D721Med (cell line): ENCODE results near the gene HSBP1L1.
A peak's percentile ranks its signal among the peaks of the same experiment; 100 is the strongest.
"Not testable (repeated sequence)": the region's sequence is repeated elsewhere in the genome, so short reads cannot be mapped to it uniquely, and the experiment has no call there.

Experiments
- DNase-seq: peaks from one replicate; pipeline ENCODE4 v3.0.0; 2011; ENCODE audit warnings: low spot score; ENCODE audit not compliant: insufficient read length
- FAIRE-seq: peaks from 2 replicates; lab custom pipeline; 2011; peaks lifted over from hg19 to GRCh38; lab: Jason Lieb, UNC
- TF ChIP-seq, protein P1 (sequence below): IDR thresholded peaks from 2 replicates; pipeline ENCODE4 v1.5.1; 2012; ENCODE audit warnings: mild to moderate bottlenecking, control low read depth; ENCODE audit not compliant: insufficient read depth; ENCODE audit errors: missing control alignments

Gene HSBP1L1

DNA sequence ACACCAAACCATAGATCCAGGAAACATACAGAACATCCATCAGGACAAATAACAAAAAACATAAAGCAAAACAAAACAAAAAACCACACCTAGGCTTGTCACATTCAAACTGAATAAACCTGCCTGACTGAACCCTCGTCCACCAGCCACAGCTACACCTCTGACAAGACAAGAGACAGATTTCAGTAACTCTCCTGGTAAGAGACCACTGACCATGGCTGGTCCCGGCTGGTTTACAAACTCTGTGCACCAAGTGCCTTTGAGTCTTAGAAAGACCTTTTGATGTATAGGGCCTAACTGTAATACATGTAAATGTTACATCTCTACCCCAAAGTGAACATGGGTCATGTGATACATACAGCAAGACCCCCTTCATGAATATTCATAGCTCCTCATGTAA is 8.2 kb upstream of the HSBP1L1 start:
- no peak for DNase-seq
- peak; percentile 98 for FAIRE-seq
- TF ChIP-seq, protein P1, sequence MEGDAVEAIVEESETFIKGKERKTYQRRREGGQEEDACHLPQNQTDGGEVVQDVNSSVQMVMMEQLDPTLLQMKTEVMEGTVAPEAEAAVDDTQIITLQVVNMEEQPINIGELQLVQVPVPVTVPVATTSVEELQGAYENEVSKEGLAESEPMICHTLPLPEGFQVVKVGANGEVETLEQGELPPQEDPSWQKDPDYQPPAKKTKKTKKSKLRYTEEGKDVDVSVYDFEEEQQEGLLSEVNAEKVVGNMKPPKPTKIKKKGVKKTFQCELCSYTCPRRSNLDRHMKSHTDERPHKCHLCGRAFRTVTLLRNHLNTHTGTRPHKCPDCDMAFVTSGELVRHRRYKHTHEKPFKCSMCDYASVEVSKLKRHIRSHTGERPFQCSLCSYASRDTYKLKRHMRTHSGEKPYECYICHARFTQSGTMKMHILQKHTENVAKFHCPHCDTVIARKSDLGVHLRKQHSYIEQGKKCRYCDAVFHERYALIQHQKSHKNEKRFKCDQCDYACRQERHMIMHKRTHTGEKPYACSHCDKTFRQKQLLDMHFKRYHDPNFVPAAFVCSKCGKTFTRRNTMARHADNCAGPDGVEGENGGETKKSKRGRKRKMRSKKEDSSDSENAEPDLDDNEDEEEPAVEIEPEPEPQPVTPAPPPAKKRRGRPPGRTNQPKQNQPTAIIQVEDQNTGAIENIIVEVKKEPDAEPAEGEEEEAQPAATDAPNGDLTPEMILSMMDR = no peak

DNA sequence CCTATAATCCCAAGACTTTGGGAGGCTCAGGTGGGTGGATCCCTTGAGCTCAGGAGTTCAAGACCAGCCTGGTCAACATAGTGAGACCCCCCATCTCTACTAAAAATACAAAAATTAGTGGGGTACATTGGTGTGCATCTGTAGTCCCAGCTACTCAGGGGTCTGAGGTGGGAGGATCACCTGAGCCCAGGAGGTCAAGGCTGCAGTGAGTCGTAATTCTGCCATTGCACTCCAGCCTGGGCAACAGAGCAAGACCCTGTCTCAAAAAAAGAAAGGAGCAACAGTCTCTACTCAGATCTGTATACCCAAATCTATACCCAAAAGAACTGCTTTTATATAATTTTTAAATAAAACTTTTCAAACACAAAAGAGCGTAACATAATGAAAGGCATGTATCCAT is 5.5 kb upstream of the HSBP1L1 start:
- DNase-seq (no peak), FAIRE-seq (no peak)
- TF ChIP-seq, protein P1 = no peak

DNA sequence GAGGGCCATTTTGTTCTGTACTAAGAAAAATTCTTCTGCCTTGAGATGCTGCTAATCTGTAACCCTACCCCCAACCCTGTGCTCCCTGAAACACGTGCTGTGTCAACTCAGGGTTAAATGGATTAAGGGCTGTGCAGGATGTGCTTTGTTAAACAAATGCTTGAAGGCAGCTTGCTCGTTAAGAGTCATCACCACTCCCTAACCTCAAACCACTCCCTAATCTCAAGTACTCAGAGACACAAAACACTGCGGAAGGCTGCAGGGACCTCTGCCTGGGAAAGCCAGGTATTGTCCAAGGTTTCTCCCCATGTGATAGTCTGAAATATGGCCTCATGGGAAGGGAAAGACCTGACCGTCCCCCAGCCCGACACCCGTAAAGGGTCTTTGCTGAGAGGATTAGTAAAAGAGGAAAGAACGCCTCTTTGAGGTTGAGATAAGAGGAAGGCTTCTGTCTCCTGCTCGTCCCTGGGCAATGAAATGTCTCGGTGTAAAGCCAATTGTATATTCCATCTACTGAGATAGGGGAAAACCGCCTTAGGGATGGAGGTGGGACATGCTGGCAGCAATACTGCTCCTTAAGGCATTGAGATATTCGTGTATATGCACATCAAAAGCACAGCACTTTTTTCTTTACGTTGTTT is 4.2 kb upstream of the HSBP1L1 start:
- DNase-seq = not testable (repeated sequence)
- FAIRE-seq = peak; percentile 99

DNA sequence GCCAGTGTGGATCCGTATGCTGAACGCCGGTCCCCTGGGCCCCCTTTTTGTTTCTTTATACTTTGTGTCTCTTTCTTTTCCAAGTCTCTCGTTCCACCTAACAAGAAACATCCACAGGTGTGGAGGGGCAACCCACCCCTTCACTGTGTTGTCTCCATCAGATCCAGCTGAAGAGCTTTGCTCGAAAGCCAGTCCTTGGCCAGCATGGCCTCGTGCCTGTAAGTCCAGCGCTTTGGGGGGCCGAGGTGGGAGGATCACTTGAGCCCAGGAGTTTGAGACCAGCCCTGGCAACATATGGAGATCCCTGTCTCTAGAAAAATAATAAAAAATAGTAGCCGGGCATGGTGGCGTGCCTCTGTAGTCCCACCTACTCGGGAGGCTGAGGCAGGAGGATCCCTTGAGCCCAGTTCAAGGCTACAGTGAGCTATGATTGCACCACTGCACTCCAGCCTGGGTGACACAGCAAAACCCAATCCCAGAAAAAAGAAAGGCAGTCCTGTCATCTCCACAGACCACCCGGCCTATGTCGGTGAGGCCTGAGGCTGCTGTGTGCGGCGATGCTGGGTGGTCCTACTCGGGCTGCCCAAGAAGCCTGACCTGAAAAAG is 3.4 kb upstream of the HSBP1L1 start:
- no peak for DNase-seq
- FAIRE-seq = no peak
- TF ChIP-seq, protein P1 = no peak

DNA sequence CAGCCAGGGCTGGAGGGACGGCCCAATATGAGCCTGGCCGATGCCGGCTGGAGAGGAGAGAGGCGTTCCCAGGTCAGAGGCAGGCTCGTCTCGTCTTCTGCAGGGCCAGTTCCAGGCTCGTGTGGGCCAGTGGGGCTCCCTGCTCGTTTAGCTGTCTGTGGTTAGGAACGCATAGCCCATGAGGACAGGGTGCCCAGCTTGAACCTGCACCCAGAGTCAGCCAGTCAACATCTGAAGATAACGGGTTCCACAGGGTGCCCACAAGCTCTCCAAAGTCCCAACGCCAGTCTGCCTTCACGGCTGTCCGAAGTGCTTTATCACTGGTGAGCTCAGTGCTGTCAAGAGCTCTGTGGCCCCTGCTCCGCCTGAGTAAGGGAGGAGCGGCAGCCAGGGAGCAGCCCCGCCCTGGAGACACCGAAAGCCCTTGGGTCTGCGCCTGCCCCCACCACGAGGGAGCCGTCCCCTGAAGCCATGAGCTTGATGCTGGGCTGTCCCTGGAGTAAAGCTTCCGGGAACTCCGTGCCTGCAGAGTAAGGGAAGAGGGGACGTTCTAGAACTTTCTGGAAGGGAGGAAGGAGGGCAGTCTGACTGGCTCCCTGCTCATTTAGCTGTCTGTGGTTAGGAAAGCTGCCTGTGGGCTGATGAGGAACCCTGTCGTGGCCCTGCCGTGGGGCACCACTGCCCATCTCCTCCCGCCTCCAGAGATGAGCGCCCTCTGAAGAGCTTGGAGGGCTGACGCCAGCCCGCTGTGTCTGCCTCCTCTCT is 2.7 kb upstream of the HSBP1L1 start:
- FAIRE-seq (no peak), DNase-seq (no peak)

DNA sequence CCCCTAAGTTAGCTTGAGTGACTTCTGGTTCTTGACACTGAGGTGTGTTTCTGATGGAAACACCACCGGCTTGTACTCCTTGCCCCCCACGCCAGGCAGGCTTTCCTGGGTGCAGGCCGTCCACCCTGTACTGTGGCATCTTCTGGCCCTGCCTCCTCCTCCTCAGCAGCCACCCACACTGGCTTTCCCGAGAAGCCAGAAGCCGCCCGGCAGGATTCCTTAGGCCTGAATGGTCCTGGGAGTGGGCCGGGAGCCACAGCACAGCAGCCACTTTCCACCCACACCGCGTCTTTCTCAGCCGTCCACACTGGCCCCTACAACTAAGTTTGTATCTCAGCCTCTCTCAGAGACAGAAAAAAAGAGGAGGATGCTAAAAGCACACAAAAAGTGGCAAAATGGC is 2.1 kb upstream of the HSBP1L1 start:
- DNase-seq (no peak), FAIRE-seq (no peak)
- TF ChIP-seq, protein P1 = no peak

More for the DNA sequence above, 2.7 kb upstream of the HSBP1L1 start:
- TF ChIP-seq, protein P1 = no peak

DNA sequence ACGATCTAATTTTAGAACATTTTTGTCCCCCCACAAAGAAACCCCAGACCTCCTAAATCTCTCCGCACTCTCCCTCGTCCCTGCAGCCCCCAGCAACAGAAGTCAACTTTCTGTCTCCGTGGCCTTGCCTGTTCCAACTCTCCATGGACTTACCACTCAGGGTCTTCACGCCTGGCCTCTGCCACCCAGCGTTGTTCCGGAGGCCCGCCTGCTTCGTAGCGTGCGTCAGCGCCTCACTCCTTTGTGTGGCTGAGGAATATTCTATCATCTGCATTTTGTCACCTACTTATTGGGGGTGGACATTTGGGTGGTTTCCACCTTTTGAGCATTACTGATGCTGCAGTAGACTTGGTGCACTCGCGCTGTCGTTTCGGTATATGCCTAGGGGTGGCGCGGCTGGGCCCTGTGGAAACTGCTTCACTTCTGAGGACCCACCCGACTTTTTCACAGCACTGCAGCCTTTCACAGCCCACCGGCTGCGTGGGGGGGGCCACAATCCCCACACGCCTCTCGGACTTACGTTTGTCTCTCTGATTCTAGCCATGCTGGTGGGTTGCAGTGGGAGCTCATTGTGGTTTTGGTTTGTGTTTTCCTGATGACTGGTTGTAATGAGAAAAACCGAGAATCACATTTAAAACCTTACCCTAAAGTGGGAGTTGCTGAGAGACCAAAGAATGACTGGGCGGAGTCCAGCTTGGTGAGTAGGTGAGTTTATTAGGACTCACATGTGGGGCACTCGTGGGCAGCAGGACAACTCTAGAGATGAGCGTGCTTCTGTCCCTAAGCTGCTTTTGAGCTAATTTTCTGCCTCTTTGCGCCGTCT is 1.4 kb upstream of the HSBP1L1 start:
- TF ChIP-seq, protein P1 = no peak
- peak; percentile 94 for FAIRE-seq
- no peak for DNase-seq
